Activated CD4-positive, alpha-beta T cell treated with anti-CD3 and anti-CD28 coated beads, Interleukin-2, amount 50 U/mL, for 1 hour (primary cell): ENCODE data around the gene OPHN1.
"Not testable (repeated sequence)": the region's sequence is repeated elsewhere in the genome, so short reads cannot be mapped to it uniquely, and the experiment has no call there.

Experiments used
- DNase-seq: peaks from one replicate; pipeline ENCODE4 v3.0.0-alpha.2; 2020

Gene OPHN1

GRCh38 chrX:68345025-68345424 lies 88.3 kb downstream of the OPHN1 start:
- DNase-seq = no peak

DNA sequence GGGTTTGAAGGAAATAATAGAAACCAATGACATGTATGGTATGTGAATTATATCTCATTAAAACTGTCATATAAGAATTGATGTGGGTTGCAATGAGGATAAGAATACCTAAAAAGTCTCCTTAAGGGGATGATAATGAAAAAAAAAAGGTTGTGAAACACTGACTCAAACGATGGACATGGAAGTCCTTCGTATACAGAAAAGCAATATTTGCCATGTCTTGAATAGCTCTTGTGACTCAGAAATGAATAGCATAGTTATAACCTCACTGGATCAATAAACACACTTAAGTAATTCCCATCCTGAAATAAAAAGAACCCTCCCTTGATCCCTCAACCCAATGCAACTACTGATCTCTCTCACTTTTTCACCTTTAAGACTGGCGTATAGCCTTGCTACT lies 89.7 kb downstream of the OPHN1 start:
- no peak for DNase-seq

- no peak for DNase-seq
Observed at GRCh38 chrX:68332201-68332731, 101.0 kb downstream of the OPHN1 start.

DNA sequence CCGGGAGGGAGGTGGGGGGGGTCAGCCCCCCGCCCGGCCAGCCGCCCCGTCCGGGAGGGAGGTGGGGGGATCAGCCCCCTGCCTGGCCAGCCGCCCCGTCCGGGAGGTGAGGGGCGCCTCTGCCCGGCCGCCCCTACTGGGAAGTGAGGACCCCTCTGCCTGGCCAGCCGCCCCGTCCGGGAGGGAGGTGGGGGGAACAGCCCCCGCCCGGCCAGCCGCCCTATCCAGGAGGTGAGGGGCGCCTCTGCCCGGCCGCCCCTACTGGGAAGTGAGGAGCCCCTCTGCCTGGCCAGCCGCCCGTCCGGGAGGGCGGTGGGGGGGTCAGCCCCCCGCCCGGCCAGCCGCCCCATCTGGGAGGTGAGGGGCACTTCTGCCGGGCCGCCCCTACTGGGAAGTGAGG lies 106.5 kb downstream of the OPHN1 start:
- not testable (repeated sequence) for DNase-seq

DNA sequence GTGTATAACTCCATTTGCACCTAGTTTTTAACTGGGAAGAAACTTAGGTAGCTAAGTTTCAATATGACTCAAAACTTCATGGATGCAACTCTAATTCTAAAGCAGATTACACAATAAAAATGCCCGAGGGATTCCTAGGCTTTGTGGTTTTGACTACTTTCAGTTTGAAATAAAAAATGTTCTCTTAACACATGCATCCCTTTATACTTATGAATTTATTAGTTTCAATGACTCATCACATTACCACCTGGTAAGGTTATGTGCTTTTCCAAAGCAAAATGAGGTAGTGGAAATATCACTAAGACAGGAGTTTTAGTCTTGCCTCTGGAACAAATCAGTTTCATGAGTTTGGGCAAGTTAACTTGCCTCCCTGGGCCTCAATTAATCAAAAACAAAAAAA lies 125.5 kb downstream of the OPHN1 start:
- no peak for DNase-seq

DNA sequence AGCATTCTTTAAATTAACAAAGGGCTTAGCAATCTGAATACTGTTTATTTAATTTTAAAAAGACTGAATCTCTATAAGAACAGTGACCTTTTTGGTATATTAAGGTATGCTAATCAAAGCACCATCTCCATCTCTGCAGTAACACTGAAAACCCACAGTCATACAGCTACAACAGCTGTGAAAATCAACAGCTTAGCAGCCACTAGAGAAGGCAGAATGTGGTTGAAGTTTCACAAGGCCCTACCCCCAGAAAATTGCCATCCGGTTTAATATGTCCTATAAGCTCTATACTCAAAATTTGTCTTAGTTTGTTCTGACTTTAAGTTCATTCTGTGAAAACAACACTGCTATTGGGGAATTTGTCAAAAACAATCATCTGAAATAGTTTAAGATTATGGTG lies 128.7 kb downstream of the OPHN1 start:
- no peak for DNase-seq

DNA sequence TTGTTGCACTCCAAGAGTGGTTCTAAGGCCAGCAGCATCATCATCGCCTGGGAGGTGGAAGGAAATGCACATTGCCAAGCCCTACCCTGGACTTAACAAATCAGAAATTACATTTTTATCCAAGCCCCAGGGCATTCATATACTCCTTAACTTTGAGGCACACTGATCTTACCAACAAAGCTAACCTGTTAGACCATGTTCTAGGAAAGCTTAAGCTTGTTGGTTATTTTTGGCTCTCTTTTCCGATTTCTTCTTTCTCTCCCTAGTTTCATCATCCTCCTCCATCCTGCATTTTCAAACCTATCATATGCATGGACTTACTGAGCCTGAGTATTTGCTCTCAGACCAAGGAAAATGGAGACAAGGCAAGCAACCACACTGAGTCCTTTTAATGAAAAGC lies 133.4 kb downstream of the OPHN1 start:
- no peak for DNase-seq

DNA sequence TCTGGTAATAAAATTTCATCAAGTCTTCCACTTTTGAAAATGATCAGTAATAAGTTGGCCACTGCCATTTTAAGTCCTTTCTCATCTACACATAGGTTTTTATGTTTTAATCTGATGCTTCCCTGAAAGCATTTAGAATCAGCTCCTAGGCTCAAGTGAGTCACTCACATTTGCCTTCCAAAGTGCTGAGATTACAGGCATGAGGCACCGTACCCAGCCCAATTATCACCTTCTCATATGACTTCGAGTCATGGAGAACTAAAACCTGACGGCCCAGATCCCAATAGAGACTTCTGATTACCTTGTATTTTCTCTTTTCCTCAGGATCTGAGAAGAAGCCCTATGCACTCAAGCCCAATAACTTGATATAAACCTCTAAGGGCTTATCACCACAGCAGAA lies 140.8 kb downstream of the OPHN1 start:
- no peak for DNase-seq

- no peak for DNase-seq
Observed at GRCh38 chrX:68288127-68288526, 145.2 kb downstream of the OPHN1 start.

DNA sequence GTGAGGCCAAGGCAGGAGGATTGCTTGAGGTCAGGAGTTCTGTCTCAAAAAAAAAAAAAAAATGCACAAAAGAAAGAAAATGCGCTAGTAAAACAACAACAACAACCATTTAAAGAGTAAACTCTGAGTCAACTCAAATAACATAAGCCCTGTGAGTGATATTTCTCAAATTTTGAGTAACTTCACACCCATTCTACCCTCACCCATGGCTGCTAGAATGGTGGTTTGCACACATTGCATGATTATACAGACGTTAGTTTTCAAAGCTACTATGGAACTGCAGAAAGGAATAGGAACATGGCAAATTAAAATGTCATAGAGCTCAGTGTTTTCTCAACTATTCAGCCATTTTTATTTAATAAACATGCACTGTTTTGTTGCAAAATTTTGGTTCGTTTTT lies 145.9 kb downstream of the OPHN1 start:
- DNase-seq = no peak

- DNase-seq = no peak
Observed at GRCh38 chrX:68286980-68287379, 146.3 kb downstream of the OPHN1 start.

GRCh38 chrX:68286076-68286475 lies 147.2 kb downstream of the OPHN1 start:
- DNase-seq = no peak

- DNase-seq = no peak
Observed at GRCh38 chrX:68284281-68284904, 148.9 kb downstream of the OPHN1 start.

- no peak for DNase-seq
Observed at GRCh38 chrX:68273887-68274286, 159.4 kb downstream of the OPHN1 start.

GRCh38 chrX:68264793-68265192 lies 168.5 kb downstream of the OPHN1 start:
- not testable (repeated sequence) for DNase-seq

- DNase-seq = no peak
Observed at GRCh38 chrX:68261060-68261672, 172.1 kb downstream of the OPHN1 start.

DNA sequence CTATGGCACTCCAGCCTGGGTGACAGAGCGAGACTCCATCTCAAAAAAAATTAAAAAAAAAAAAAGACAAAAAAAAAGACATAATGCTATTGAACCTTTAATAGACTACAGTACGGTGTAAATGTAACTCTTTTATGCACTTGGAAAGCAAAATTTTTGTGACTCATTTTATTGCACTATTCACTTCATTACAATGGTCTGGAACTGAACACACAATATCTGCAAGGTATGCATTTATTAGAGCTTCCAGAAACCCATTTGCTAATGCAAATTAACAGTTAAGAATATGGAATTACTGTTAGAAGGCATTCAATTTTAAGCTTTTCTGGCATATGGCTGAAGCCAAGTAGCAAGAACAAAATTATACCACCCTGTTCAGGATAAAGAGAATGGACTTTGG lies 176.3 kb downstream of the OPHN1 start:
- DNase-seq = no peak

DNA sequence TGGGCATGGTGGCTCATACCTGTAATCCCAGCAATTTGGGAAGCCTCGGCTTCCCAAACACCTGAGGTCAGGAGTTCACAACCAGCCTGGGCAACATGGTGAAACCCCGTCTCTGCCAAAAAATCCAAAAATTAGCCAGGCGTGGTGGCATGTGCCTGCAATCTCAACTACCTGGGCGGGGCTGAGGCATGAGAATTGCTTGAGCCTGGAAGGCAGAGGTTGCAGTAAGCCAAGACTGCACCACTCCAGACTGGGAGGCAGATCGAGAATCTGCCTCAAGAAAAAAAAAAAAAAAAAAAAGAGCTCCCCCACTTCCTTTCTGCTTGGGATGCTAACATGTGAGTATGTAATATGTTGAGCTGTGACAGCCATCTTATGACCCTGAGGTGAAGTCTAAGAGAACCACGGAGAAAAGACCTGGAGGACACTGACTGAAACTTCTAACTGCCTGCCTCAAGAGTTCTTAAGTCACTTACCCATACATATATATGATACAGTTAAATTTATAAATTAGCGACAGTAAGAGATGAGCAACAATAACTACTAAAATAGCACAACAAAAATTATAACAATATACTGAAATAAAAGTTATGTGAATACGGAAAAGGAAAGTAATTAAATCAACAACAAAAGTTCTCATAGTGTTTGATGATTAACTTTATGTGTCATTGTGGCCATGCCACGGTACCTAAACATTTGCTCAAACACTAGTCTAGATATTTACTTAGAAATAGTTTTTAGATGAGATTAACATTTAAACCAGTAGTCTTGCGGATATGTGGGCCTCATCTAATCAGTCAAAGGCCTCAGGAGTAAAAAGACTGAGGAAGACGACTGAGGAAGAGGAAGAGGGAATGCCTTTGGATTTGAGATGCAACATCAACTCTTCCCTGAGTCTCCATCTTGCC lies 178.3 kb downstream of the OPHN1 start:
- DNase-seq = no peak

- DNase-seq = no peak
Observed at GRCh38 chrX:68252664-68253063, 180.6 kb downstream of the OPHN1 start.

GRCh38 chrX:68249903-68250302 lies 183.4 kb downstream of the OPHN1 start:
- no peak for DNase-seq

DNA sequence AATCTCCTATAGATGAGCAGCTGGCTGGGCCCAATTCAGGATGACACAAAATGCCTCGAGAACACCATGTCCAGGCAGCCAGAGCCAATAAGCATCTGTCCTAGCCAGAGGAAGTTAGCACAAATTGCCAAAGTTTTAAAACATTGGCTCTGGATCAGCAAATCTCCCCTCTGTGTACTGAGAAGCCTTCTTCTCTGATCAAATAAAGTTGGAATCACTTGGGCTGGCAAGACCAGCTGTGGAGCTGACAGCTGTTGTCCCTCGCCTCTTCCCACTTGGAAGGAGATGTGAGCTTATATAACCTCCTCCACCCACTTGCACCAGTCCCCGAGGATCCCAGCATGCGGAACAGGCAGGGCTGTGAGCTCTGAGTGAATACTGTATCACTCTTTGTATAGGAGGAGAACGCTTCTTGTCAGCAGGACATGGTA lies 183.9 kb downstream of the OPHN1 start:
- no peak for DNase-seq

DNA sequence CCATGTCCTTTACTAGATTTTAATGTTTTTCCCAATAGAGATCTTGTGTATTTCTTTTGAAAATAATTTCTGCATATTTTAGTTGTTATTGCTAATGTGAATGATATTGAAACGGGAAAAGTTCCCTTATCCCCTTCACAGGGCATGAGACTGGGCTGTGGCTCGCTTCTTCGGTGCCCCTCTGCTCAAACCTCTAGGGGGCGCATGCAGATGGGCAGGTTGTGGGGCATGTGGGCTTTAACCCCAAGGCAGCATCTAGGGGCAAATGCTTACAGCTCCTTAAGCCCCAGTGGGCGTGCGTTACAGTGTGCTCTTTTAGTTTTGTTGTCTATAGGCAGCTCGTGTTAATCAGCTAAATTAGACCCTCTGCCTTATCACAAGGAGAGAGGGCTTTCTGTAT lies 194.7 kb downstream of the OPHN1 start:
- DNase-seq = no peak

GRCh38 chrX:68234171-68234910 lies 199.0 kb downstream of the OPHN1 start:
- DNase-seq = no peak
